Fibroblast of the conjunctiva (primary cell): ENCODE results near the gene BBS9.

ENCODE experiments used
- DNase-seq: peaks from one replicate; pipeline ENCODE4 v3.0.0-alpha.2; 2010; ENCODE audit warnings: low read depth

The BBS9 gene

GRCh38 chr7:33369888-33370287 is 240.5 kb downstream of the BBS9 start:
- DNase-seq, result no peak

GRCh38 chr7:33373195-33373594 is 243.8 kb downstream of the BBS9 start:
- no peak for DNase-seq

DNA sequence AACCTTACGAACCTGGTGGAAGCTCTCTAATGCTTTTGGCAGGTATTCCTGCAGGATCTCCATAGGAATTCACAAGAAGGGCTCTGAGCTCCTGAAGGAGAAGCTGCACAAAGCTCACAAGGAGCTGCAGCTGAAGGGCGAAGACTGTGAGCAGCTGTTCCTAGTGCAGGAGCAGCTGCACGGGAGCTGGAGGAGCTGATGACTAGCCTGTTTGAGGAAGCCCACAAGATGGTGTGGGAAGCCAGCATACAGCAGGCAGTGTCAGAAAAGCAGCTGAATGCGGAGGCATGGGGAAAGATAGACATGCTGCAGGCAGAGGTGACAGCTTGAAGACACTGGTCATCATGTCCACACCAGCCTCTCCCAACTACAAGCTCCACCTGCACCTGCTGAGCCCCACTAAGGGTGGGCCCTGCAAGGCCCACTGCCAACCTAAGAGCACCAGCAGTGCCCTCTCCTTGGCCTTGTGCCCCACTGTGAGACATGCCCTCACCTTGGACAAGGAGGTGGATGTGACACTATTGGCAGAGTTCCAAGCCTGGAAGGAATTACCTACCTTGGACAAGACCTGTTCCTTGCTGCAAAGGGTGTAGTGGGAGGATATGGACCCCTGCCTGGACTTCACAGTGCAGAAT is 250.6 kb downstream of the BBS9 start:
- no peak for DNase-seq

- no peak for DNase-seq
Observed at GRCh38 chr7:33388332-33388731, 259.0 kb downstream of the BBS9 start.

- no peak for DNase-seq
Observed at GRCh38 chr7:33392148-33392547, 262.8 kb downstream of the BBS9 start.

GRCh38 chr7:33393770-33394169 is 264.4 kb downstream of the BBS9 start:
- no peak for DNase-seq

DNA sequence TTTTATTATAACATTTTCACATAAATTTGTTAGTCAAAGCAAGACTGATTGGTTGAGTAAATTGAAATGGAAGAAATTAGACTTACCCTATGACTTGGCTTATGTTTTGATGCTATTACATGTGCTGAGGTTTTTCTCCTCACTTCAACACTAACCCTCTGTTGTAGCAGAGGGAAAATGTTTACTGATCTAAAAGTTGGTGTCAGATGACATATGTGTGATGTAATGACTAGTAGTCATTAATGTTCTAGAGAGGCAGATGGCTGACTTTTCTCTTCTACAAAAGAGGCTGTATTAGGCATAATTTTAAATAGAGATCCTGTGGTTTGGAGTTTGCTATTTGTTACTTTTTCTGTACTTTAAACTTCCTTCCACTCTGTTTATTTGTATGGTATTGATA is 266.0 kb downstream of the BBS9 start:
- DNase-seq, result no peak

- DNase-seq, result no peak
Observed at GRCh38 chr7:33399528-33400213, 270.3 kb downstream of the BBS9 start.

GRCh38 chr7:33400214-33400538 is 270.8 kb downstream of the BBS9 start:
- no peak for DNase-seq

- DNase-seq, result no peak
Observed at GRCh38 chr7:33410266-33410665, 280.9 kb downstream of the BBS9 start.

DNA sequence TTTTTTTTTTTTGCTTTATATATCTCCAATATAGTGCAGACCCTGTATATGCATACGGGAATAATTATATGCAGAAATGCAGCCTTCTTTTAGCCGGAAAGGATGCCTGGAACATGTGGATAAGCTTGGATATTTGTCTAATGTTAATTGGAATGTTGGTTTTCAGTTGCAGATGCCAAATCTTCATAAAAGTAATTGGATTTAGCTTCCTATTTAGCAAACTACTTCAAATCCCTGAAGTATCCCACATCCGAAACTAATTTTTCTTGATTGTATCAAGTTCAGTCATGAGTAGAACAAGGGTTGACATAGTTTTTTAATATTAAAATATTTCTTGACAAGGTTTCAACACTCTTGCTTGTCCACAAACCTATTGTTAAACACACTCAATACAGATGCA is 281.7 kb downstream of the BBS9 start:
- no peak for DNase-seq

DNA sequence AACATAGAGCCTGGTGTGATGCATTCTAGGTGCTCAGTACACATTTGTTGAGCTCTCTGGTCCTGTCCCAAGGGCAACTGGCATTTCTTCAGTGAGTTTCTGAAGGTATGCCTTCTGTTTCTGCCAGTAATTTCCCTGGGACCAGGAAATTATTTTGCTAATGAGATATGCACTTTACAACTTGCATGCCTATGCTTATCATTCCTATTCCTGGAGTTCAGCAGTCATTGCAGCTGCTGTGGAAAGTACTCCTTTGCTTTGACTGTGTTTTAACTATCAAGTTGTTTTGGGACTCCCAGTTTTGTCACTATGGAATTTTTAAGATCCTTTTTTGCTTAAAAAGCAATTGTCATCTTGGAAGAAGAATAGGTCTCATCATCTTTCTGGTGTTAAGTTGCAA is 283.0 kb downstream of the BBS9 start:
- no peak for DNase-seq

- no peak for DNase-seq
Observed at GRCh38 chr7:33418251-33418701, 288.9 kb downstream of the BBS9 start.

GRCh38 chr7:33420311-33420940 is 291.1 kb downstream of the BBS9 start:
- DNase-seq, result no peak

DNA sequence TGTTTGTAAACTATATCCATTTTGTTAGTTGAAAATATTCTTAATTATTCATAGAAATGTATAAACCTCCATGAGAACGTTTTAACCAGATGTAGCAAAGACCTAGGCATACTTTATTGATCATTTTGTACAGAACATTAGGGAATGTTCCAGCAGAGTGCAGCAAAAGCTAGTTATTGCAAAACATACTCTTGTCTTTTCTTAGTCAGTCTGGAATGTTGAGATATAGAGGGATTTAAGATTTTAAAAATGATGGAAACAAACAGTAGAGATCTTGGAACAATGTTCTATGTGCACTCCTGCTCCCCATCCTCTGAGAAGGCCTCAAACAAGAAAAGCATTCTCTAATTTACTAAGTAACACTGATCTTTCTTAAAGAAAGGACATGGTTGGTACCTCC is 292.1 kb downstream of the BBS9 start:
- no peak for DNase-seq

GRCh38 chr7:33422141-33422540 is 292.8 kb downstream of the BBS9 start:
- no peak for DNase-seq

DNA sequence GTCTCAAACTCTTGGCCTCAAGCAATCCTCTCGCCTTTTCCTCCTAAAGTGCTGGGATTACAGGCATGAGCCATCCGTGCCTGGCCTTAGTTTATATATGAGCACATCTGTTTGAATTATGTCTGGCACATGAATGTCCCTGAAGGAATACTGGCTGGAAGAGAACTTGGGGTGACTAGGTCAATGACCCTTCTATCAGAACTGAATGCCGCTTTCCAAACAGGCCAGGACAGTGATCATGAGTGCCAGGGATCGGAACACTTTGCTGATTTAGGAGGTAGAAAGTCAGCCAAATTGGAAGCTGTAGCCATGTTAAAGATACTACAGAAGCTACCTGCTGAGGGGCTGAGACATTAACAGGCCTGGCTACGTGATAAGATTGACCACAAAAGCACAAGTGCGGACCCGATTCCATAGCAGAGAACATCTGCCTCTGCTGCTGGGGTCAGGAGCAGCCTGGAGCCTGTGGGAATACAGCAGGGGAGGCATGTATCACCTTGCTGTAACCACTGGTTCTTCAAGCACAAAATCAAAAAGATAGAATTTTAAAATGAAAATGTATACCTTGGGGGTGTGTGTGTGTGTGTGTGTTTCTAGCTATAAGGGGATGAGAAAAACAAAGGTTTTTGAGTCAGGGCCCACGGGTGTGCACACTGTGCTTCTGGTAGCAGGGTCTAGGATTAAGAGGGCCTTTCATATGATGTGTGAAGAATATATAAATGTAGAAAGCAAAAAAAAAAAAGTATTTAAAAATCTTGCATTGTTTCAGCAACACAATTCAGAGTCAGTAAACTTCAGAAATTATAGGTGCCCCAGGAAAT is 293.7 kb downstream of the BBS9 start:
- DNase-seq, result no peak

- DNase-seq, result no peak
Observed at GRCh38 chr7:33423646-33424020, 294.3 kb downstream of the BBS9 start.

- DNase-seq, result no peak
Observed at GRCh38 chr7:33425395-33425794, 296.0 kb downstream of the BBS9 start.

DNA sequence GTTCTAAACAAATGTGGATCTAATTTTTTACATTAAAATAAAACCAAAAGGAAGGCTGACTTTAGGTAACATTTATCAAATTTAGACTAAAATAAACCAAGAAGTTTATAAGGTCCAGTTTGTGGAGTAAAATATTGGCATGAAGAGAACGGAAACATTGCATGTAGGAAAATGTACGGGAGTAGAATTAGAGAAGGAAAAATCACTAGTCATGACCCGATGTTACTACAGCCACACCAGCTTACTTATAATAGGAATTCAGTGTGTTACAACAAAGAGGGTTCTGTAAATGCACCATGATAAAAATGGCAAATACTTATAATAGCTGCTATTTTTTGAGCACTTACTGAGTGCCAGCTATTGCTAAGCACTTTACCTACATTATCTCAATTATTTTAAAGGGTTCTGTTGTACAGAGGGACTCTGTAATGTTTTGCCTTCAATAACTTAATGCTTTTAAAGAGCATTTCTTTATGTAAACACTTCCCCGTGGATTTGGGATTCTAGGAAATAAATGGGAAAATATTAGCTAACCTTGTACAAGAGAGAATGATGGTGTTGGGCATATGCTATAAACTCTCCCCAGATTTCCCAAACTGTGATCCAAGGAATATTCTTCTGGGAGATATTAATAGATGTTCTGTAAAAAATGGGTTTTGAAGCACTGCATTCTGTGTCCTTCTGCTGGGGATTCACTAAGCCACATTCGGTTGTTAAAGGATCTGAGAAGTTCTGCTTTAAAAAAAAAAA is 296.7 kb downstream of the BBS9 start:
- no peak for DNase-seq

- DNase-seq, result no peak
Observed at GRCh38 chr7:33428415-33428814, 299.1 kb downstream of the BBS9 start.

DNA sequence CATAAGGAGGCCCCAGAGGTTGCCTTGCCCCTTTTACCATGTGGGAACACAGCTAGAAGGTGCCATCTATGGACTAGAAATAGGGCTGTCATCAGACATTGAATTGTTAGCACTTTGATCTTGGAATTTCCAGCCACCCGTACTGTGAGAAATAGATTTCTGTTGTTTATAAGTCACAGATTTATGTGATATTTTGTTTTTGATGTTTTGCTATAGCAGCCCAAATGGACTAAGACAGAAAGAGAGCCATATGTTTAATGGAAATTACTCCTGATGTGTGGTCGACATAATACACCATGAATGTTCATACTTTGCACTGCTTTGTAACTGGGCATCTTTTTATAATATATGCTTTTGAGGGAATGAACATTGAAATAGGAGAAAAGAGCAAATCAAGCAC is 302.2 kb downstream of the BBS9 start:
- no peak for DNase-seq
